Astrocyte (in vitro differentiated cells and primary cell): ENCODE results near the gene CASP10. TPM values are rescaled to one million over a fixed set of nuclear protein-coding genes. Genes with fewer than 3 reads are reported as not detected.

ENCODE experiments used
- DNase-seq: peaks from one replicate; pipeline ENCODE4 v3.0.0-alpha.2; 2010; ENCODE audit warnings: low read depth
- FAIRE-seq: peaks from 2 replicates; lab custom pipeline; 2011; peaks lifted over from hg19 to GRCh38; lab: Jason Lieb, UNC
- H2AFZ ChIP-seq: 2 replicates; pipeline ENCODE4 v1.6.0; 2012; ENCODE audit warnings: low read depth, low read length, inconsistent platforms
- H3K27ac ChIP-seq: 2 replicates; pipeline ENCODE4 v1.5.1; 2011; ENCODE audit warnings: low read depth, low read length, inconsistent platforms
- H3K27me3 ChIP-seq: 2 replicates; pipeline ENCODE4 v1.6.0; 2011; ENCODE audit warnings: low read length, inconsistent platforms; ENCODE audit not compliant: insufficient read depth
- H3K36me3 ChIP-seq: 2 replicates; pipeline ENCODE4 v1.5.1; 2011; ENCODE audit warnings: low read length, inconsistent platforms; ENCODE audit not compliant: insufficient read depth
- H3K4me1 ChIP-seq: 2 replicates; pipeline ENCODE4 v1.5.1; 2011; ENCODE audit warnings: low read length, inconsistent platforms; ENCODE audit not compliant: insufficient read depth
- H3K4me2 ChIP-seq: 2 replicates; pipeline ENCODE4 v1.6.0; 2012; ENCODE audit warnings: low read length, inconsistent platforms
- H3K4me3 ChIP-seq: 2 replicates; pipeline ENCODE4 v1.5.1; 2011; ENCODE audit warnings: low read depth, mild to moderate bottlenecking, low read length, inconsistent platforms; ENCODE audit not compliant: insufficient read depth
- H3K79me2 ChIP-seq: 2 replicates; pipeline ENCODE4 v1.6.0; 2012; ENCODE audit warnings: mild to moderate bottlenecking, low read length, inconsistent platforms; ENCODE audit not compliant: insufficient read depth
- H3K9ac ChIP-seq: 2 replicates; pipeline ENCODE4 v1.6.0; 2012; ENCODE audit warnings: mild to moderate bottlenecking, low read length, inconsistent platforms
- H3K9me3 ChIP-seq: 2 replicates; pipeline ENCODE4 v1.5.1; 2012; ENCODE audit warnings: low read depth, mild to moderate bottlenecking, low read length, inconsistent platforms; ENCODE audit not compliant: insufficient read depth
- H4K20me1 ChIP-seq: 2 replicates; pipeline ENCODE4 v1.6.0; 2012; ENCODE audit warnings: low read length, inconsistent platforms; ENCODE audit not compliant: insufficient read depth
- H3K27ac Mint-ChIP-seq: one replicate; pipeline ENCODE4 v1.8.0; 2021; ENCODE audit warnings: mild to moderate bottlenecking, mixed read lengths; ENCODE audit not compliant: unreplicated experiment
- H3K27me3 Mint-ChIP-seq: one replicate; pipeline ENCODE4 v1.8.0; 2021; ENCODE audit warnings: low read depth, mixed read lengths; ENCODE audit not compliant: unreplicated experiment
- H3K36me3 Mint-ChIP-seq: one replicate; pipeline ENCODE4 v1.8.0; 2021; ENCODE audit warnings: low read depth, mixed read lengths; ENCODE audit not compliant: unreplicated experiment
- H3K4me1 Mint-ChIP-seq: one replicate; pipeline ENCODE4 v1.8.0; 2021; ENCODE audit warnings: low read depth, mixed read lengths; ENCODE audit not compliant: unreplicated experiment
- H3K4me3 Mint-ChIP-seq: one replicate; pipeline ENCODE4 v1.8.0; 2021; ENCODE audit warnings: mild to moderate bottlenecking, moderate library complexity, mixed read lengths; ENCODE audit not compliant: unreplicated experiment
- H3K9me3 Mint-ChIP-seq: one replicate; pipeline ENCODE4 v1.8.0; 2021; ENCODE audit warnings: mild to moderate bottlenecking, mixed read lengths; ENCODE audit not compliant: unreplicated experiment
- EZH2 ChIP-seq: IDR thresholded peaks from 2 replicates; pipeline ENCODE4 v1.6.1; 2012; ENCODE audit warnings: mild to moderate bottlenecking, low read length, inconsistent platforms; ENCODE audit not compliant: insufficient read depth
- total RNA-seq: library from RNA; stranded (reverse); gene quantifications from 2 replicates; pipeline ENCODE4 v1.2.1, GENCODE V29; 2021
- TF ChIP-seq, protein P1 (sequence below): IDR thresholded peaks from 2 replicates; pipeline ENCODE4 v1.5.1; 2011; ENCODE audit warnings: low read depth, mild to moderate bottlenecking, inconsistent platforms, low read length, moderate library complexity; ENCODE audit not compliant: insufficient read depth

The CASP10 gene
- total RNA-seq, 1 donor from 2014 or later, result 0.43 TPM

DNA sequence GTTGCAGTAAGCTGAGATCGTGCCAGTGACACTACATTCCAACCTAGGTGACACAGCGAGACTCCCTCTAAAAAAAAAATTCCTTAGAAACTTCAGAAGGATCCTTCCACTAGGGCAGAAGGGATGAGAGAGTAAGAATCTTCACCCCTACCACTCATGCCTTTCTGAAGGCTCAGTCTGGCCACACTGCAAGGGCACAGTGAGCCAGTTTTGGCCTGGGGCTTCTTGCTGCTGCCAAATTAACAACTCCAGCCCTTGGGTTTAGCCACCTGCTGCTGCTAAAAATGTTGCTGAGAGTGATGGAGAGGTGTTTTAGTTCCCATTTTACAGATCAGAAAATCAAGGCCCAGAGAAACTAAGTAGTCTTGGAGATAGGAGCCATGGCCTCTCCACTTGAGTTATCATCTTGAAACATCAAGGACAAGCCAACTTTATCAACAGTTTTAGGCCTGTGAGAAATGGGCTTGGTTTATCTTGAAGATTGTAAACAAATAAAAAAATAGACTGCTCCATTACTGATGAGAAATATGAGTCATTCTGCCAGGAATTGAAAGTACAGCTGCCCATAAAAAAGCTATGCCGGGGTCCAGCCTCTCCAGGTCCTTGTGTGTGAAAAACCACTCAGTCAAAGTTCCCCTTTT, 45.5 kb downstream of the CASP10 start:
- no peak overlapping the region for H3K4me3 ChIP-seq
- H3K4me2 ChIP-seq, result no peak overlapping the region
- H3K27ac Mint-ChIP-seq, result no peak overlapping the region
- H3K36me3 Mint-ChIP-seq, result no peaks in the 10 kb centered on the region
- no peak for TF ChIP-seq EZH2
- H3K4me1 ChIP-seq, result no peaks in the 10 kb centered on the region
- FAIRE-seq (no peak), DNase-seq (no peak)
- H3K9me3 Mint-ChIP-seq, result no peaks in the 10 kb centered on the region
- H3K27ac ChIP-seq, result no peak overlapping the region
- no peaks in the 10 kb centered on the region for H3K79me2 ChIP-seq
- no peaks in the 10 kb centered on the region for H3K9me3 ChIP-seq
- H3K36me3 ChIP-seq, result no peaks in the 10 kb centered on the region
- no peaks in the 10 kb centered on the region for H4K20me1 ChIP-seq
- no peak overlapping the region for H2AFZ ChIP-seq
- no peaks in the 10 kb centered on the region for H3K27me3 Mint-ChIP-seq
- peaks cover 4% of the 10 kb centered on the region for H3K4me1 Mint-ChIP-seq
- no peak overlapping the region for H3K4me3 Mint-ChIP-seq
- no peak overlapping the region for H3K9ac ChIP-seq
- peaks cover 3% of the 10 kb centered on the region for H3K27me3 ChIP-seq

DNA sequence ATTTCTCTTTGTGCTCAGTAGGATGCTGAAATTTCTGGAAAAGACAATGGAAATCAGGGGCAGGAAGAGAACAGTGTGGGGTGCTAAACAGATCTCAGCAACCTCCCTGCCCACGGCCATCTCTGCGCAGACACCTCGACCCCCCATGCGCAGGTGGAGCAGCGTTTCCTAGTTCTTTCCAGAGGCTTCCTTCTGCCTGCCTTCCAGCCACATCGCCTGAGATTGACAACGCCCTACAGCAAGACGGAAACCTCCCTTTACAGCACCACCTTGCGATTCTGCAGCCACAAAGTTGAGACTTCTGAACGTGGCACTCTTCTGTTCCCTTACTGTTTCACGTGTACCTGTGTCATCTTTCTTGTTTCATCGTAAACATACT, 46.0 kb downstream of the CASP10 start:
- Histone ChIP-seq H3K4me1 (no peaks in the 10 kb centered on the region), H3K9ac (no peak overlapping the region), H2AFZ (no peak overlapping the region), H4K20me1 (no peaks in the 10 kb centered on the region), H3K27ac (no peak overlapping the region), H3K36me3 (no peaks in the 10 kb centered on the region), H3K4me2 (no peak overlapping the region), H3K4me3 (no peak overlapping the region), H3K79me2 (no peaks in the 10 kb centered on the region), H3K27me3 (peaks cover 3% of the 10 kb centered on the region), H3K9me3 (no peaks in the 10 kb centered on the region)
- FAIRE-seq, result no peak
- no peaks in the 10 kb centered on the region for H3K27me3 Mint-ChIP-seq
- TF ChIP-seq, protein P1, sequence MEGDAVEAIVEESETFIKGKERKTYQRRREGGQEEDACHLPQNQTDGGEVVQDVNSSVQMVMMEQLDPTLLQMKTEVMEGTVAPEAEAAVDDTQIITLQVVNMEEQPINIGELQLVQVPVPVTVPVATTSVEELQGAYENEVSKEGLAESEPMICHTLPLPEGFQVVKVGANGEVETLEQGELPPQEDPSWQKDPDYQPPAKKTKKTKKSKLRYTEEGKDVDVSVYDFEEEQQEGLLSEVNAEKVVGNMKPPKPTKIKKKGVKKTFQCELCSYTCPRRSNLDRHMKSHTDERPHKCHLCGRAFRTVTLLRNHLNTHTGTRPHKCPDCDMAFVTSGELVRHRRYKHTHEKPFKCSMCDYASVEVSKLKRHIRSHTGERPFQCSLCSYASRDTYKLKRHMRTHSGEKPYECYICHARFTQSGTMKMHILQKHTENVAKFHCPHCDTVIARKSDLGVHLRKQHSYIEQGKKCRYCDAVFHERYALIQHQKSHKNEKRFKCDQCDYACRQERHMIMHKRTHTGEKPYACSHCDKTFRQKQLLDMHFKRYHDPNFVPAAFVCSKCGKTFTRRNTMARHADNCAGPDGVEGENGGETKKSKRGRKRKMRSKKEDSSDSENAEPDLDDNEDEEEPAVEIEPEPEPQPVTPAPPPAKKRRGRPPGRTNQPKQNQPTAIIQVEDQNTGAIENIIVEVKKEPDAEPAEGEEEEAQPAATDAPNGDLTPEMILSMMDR, result no peak
- TF ChIP-seq EZH2, result no peak
- H3K4me1 Mint-ChIP-seq, result peaks cover 4% of the 10 kb centered on the region
- H3K4me3 Mint-ChIP-seq, result no peak overlapping the region
- no peaks in the 10 kb centered on the region for H3K9me3 Mint-ChIP-seq
- no peaks in the 10 kb centered on the region for H3K36me3 Mint-ChIP-seq
- H3K27ac Mint-ChIP-seq, result no peak overlapping the region
- DNase-seq, result no peak

DNA sequence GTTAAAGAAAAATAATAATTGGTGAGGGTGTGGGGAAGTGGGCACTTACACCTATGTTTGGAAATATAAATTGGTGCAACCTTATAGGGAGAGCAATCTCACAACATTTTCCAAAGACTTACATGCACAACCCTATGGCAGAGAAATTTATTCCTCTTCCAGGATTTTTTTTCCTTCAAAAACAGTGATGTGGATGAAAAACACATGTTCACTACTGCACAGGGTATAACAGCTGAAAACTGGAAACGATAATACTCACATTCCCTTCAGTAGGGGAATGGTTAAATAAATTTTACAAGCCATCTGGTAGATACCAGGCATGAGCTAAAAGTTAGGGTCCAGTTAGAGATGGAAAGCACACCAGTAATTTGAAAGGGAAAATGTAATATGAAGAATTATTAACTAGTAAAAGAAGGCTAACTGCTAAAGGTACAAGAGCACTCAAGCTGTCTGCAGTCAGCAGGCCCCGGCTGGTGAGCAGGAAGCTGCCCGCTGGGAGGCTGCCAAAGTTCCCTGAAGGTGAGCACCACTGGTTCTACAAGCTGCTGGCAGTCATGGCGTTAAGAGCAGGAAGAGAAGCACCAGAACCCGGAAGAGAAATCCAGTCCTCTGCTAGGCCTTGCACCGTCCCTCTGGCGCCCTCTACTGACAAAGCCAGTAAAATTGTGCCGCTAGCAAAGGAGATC, 49.0 kb downstream of the CASP10 start:
- Mint-ChIP-seq H3K4me1 (peaks cover 5% of the 10 kb centered on the region), H3K4me3 (no peak overlapping the region)
- FAIRE-seq, result no peak

More for the DNA sequence above, 49.0 kb downstream of the CASP10 start:
- no peaks in the 10 kb centered on the region for H3K36me3 Mint-ChIP-seq
- no peaks in the 10 kb centered on the region for H3K36me3 ChIP-seq
- peaks cover 3% of the 10 kb centered on the region for H3K27me3 ChIP-seq
- peak; percentile 69 for DNase-seq
- H3K27ac Mint-ChIP-seq, result peak overlapping the region; percentile 49
- no peaks in the 10 kb centered on the region for H3K4me1 ChIP-seq
- no peak for TF ChIP-seq EZH2
- TF ChIP-seq, protein P1, result peak; percentile 78
- H4K20me1 ChIP-seq, result no peaks in the 10 kb centered on the region
- H3K27ac ChIP-seq, result no peak overlapping the region
- H3K9me3 ChIP-seq, result no peaks in the 10 kb centered on the region
- H3K27me3 Mint-ChIP-seq, result no peaks in the 10 kb centered on the region
- H2AFZ ChIP-seq, result peak overlapping the region; percentile 73
- no peak overlapping the region for H3K9ac ChIP-seq
- H3K4me2 ChIP-seq, result peak overlapping the region; percentile 36
- H3K4me3 ChIP-seq, result no peak overlapping the region
- H3K9me3 Mint-ChIP-seq, result no peaks in the 10 kb centered on the region
- no peaks in the 10 kb centered on the region for H3K79me2 ChIP-seq
